Calu3 (cell line): ENCODE data around the gene CRACR2A. TPM values are rescaled to one million over a fixed set of nuclear protein-coding genes. Genes with fewer than 3 reads are reported as not detected.
A peak's percentile ranks its signal among the peaks of the same experiment; 100 is the strongest.

Experiments
- BruUV-seq: library from RNA; stranded (reverse); fragments of 400-500 nt; replicated peaks from 2 replicates; lab custom pipeline; 2021; lab: Mats Ljungman, UMichigan
- CTCF ChIA-PET: fragments of 300-600 bp; sonication (Branson Sonifier 250); formaldehyde crosslinking; loops from one replicate; lab custom pipeline; 2022; ENCODE audit warnings: antibody characterized with exemption; lab: Charles Lee
- DNase-seq: peaks from one replicate; pipeline ENCODE4 v3.0.0; 2022
- H3K27ac Mint-ChIP-seq: one replicate; pipeline ENCODE4 v1.8.0; 2022; ENCODE audit warnings: mixed read lengths; ENCODE audit not compliant: unreplicated experiment
- H3K27me3 Mint-ChIP-seq: one replicate; pipeline ENCODE4 v1.8.0; 2022; ENCODE audit warnings: mixed read lengths; ENCODE audit not compliant: unreplicated experiment
- H3K36me3 Mint-ChIP-seq: one replicate; pipeline ENCODE4 v1.8.0; 2022; ENCODE audit warnings: mild to moderate bottlenecking, moderate library complexity, mixed read lengths; ENCODE audit not compliant: insufficient read depth, unreplicated experiment
- H3K4me1 Mint-ChIP-seq: one replicate; pipeline ENCODE4 v1.8.0; 2022; ENCODE audit warnings: mild to moderate bottlenecking, low read depth, mixed read lengths; ENCODE audit not compliant: unreplicated experiment
- H3K4me3 Mint-ChIP-seq: one replicate; pipeline ENCODE4 v1.8.0; 2022; ENCODE audit warnings: mild to moderate bottlenecking, low read depth, moderate library complexity, mixed read lengths; ENCODE audit not compliant: unreplicated experiment
- H3K9me3 Mint-ChIP-seq: one replicate; pipeline ENCODE4 v1.8.0; 2022; ENCODE audit warnings: low read depth, mixed read lengths; ENCODE audit not compliant: unreplicated experiment
- intact Hi-C: fragments of 100-400 bp; cut with micrococcal nuclease; formaldehyde crosslinking; loops from one replicate; pipeline ENCODE4 v1.10.0; 2022; ENCODE audit not compliant: unreplicated experiment
- total RNA-seq: library from RNA; stranded (reverse); gene quantifications from 2 replicates; pipeline ENCODE4 v1.2.3, GENCODE V29; 2022
- TF ChIP-seq, protein P1 (sequence below): fragments of 200-600 bp; IDR thresholded peaks from one replicate; pipeline ENCODE4 v1.8.0; 2022; ENCODE audit warnings: antibody characterized with exemption; ENCODE audit not compliant: unreplicated experiment

CRACR2A gene
- total RNA-seq, 1 experiment from 2014 or later: 9.5 TPM

- no peaks in the 10 kb centered on the region for H3K9me3 Mint-ChIP-seq
- no peak overlapping the region for H3K4me3 Mint-ChIP-seq
- peak; percentile 37 for DNase-seq
Observed at GRCh38 chr12:3777206-3777809, 24.4 kb upstream of the CRACR2A start.

DNA sequence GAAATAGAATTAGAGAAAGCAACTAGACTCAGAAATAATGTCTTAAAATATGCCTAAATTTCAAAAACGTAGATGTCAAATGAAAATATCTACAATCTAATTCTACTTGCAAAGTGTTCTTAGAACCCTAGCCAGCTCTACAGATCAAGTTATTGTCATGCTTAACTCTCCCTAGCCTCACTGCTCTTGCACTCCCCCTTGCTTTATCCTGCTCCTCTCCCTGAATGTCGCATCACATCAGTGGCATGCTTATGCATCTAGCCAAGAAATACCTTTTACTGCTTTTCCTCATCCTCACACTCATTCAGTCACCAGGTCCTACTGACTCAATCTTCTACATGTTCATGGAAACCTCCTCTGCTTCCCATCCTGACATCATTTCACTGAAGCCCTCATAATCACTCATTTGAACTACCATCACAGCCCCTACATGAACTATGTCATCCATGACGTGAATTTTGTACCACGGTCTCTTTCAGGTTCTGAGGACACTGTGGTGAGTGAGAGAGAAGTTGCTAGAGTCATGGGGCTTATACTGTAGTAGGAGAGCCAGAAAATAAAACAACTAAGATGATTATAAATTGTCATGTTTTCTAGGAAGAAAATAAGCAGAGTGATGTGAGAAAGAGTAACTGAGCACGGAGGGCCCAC lies 22.6 kb upstream of the CRACR2A start:
- Mint-ChIP-seq H3K4me3 (no peak overlapping the region), H3K9me3 (no peaks in the 10 kb centered on the region), H3K4me1 (no peaks in the 10 kb centered on the region), H3K36me3 (no peaks in the 10 kb centered on the region), H3K27me3 (no peaks in the 10 kb centered on the region), H3K27ac (no peak overlapping the region)
- no TSS peak for BruUV-seq
- TF ChIP-seq, protein P1, sequence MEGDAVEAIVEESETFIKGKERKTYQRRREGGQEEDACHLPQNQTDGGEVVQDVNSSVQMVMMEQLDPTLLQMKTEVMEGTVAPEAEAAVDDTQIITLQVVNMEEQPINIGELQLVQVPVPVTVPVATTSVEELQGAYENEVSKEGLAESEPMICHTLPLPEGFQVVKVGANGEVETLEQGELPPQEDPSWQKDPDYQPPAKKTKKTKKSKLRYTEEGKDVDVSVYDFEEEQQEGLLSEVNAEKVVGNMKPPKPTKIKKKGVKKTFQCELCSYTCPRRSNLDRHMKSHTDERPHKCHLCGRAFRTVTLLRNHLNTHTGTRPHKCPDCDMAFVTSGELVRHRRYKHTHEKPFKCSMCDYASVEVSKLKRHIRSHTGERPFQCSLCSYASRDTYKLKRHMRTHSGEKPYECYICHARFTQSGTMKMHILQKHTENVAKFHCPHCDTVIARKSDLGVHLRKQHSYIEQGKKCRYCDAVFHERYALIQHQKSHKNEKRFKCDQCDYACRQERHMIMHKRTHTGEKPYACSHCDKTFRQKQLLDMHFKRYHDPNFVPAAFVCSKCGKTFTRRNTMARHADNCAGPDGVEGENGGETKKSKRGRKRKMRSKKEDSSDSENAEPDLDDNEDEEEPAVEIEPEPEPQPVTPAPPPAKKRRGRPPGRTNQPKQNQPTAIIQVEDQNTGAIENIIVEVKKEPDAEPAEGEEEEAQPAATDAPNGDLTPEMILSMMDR: no peak
- intact Hi-C loops: no loop called here
- DNase-seq: no peak
- CTCF ChIA-PET: interaction anchor here (0.6 to 1.0 kb wide), 2 partner anchors 25 to 476 kb away, joined by 3 to 4 read pairs; no protein-coding TSS in a partner anchor

More at GRCh38 chr12:3777206-3777809, 24.4 kb upstream of the CRACR2A start:
- Mint-ChIP-seq H3K27ac (no peak overlapping the region), H3K27me3 (no peaks in the 10 kb centered on the region), H3K4me1 (no peaks in the 10 kb centered on the region), H3K36me3 (no peaks in the 10 kb centered on the region)
- BruUV-seq: no TSS peak
- TF ChIP-seq, protein P1: peak; percentile 31
- CTCF ChIA-PET: interaction anchor here (0.6 to 1.1 kb wide), 6 partner anchors 8 to 477 kb away, joined by 3 to 19 read pairs (median 4); no protein-coding TSS in a partner anchor
- intact Hi-C loops: loop anchor here (1.0 kb wide), 2 partner anchors 122 to 477 kb away; no protein-coding TSS in a partner anchor

GRCh38 chr12:3772380-3772779 lies 19.5 kb upstream of the CRACR2A start:
- CTCF ChIA-PET: interaction anchor here (0.5 to 1.3 kb wide), 3 partner anchors 266 to 473 kb away, joined by 3 to 6 read pairs (median 5); no protein-coding TSS in a partner anchor
- H3K27me3 Mint-ChIP-seq: no peaks in the 10 kb centered on the region
- no TSS peak for BruUV-seq
- H3K27ac Mint-ChIP-seq: no peak overlapping the region
- H3K36me3 Mint-ChIP-seq: no peaks in the 10 kb centered on the region
- DNase-seq: no peak
- peaks cover 12% of the 10 kb centered on the region for H3K4me1 Mint-ChIP-seq
- intact Hi-C loops: no loop called here
- H3K4me3 Mint-ChIP-seq: no peak overlapping the region
- no peaks in the 10 kb centered on the region for H3K9me3 Mint-ChIP-seq
- TF ChIP-seq, protein P1: no peak

GRCh38 chr12:3771853-3772252 lies 18.9 kb upstream of the CRACR2A start:
- H3K27ac Mint-ChIP-seq: no peak overlapping the region
- H3K36me3 Mint-ChIP-seq: no peaks in the 10 kb centered on the region
- H3K4me3 Mint-ChIP-seq: no peak overlapping the region
- TF ChIP-seq, protein P1: no peak
- H3K4me1 Mint-ChIP-seq: peaks cover 12% of the 10 kb centered on the region
- intact Hi-C loops: no loop called here
- H3K9me3 Mint-ChIP-seq: no peaks in the 10 kb centered on the region
- no peak for DNase-seq
- H3K27me3 Mint-ChIP-seq: no peaks in the 10 kb centered on the region
- CTCF ChIA-PET: interaction anchor here (0.8 to 1.3 kb wide), 2 partner anchors 266 to 472 kb away, joined by 3 to 6 read pairs; no protein-coding TSS in a partner anchor
- no TSS peak for BruUV-seq
